Erythroblast (primary cell): Measurements from ENCODE around the gene ABR.

Experiments
- GATA1 ChIP-seq: IDR thresholded peaks from 2 replicates; pipeline ENCODE4 v1.6.1; 2011; ENCODE audit warnings: low read depth, mild to moderate bottlenecking, control low read depth, low read length, moderate library complexity
- POLR2A ChIP-seq: IDR thresholded peaks from 2 replicates; pipeline ENCODE4 v1.6.1; 2011; ENCODE audit warnings: mild to moderate bottlenecking, low read length

- TF ChIP-seq GATA1 (no peak), POLR2A (no peak)
Measured at GRCh38 chr17:1001640-1002411, 178.0 kb downstream of the ABR start.
